ENCODE measurements around the gene TMEM132C. TPM values are rescaled to one million over a fixed set of nuclear protein-coding genes. Genes with fewer than 3 reads are reported as not detected.

Gene TMEM132C
- total and polyA plus RNA-seq, 4 donors, result 0.05 to 0.08 (median 0.05) TPM; not detected in 1

DNA sequence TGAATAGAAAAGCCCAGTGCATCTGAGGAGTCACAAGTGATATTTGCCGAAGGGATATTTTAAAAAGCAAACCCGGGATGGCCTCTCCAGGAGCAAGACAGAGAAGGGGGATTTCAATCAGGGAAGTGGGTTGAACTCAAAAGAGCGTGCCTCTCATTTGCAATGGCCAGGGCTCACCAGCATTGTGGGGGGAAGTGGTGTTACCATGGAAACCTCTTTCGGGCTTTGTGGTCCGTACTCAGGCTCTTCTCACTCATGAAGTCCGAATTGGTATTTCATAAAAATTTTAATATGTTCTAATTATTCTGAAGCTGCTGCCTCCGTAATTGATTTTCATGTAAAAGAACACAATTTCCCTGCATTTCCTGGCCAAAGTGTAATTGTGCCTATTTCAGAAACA, 476.9 kb downstream of the TMEM132C start (continued):
- TF ChIP-seq, protein P1, sequence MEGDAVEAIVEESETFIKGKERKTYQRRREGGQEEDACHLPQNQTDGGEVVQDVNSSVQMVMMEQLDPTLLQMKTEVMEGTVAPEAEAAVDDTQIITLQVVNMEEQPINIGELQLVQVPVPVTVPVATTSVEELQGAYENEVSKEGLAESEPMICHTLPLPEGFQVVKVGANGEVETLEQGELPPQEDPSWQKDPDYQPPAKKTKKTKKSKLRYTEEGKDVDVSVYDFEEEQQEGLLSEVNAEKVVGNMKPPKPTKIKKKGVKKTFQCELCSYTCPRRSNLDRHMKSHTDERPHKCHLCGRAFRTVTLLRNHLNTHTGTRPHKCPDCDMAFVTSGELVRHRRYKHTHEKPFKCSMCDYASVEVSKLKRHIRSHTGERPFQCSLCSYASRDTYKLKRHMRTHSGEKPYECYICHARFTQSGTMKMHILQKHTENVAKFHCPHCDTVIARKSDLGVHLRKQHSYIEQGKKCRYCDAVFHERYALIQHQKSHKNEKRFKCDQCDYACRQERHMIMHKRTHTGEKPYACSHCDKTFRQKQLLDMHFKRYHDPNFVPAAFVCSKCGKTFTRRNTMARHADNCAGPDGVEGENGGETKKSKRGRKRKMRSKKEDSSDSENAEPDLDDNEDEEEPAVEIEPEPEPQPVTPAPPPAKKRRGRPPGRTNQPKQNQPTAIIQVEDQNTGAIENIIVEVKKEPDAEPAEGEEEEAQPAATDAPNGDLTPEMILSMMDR (IDR thresholded peaks at IDR 0.05; ENCODE audit: low read depth, low read length, missing input control), result no peak
- no peak for TF ChIP-seq HNF4A (conservative IDR thresholded peaks at IDR 0.05)
- no peak for TF ChIP-seq SP1 (IDR thresholded peaks at IDR 0.05)
- TF ChIP-seq, protein P2, sequence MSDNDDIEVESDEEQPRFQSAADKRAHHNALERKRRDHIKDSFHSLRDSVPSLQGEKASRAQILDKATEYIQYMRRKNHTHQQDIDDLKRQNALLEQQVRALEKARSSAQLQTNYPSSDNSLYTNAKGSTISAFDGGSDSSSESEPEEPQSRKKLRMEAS (IDR thresholded peaks at IDR 0.05), result no peak
- no peak for TF ChIP-seq TAF1 (conservative IDR thresholded peaks at IDR 0.05)
- no peak for TF ChIP-seq EGR1 (IDR thresholded peaks at IDR 0.05; ENCODE audit: low read depth in 2 of 2)
- TF ChIP-seq YY1 (IDR thresholded peaks at IDR 0.05), result no peak
- no peak for TF ChIP-seq FOXA2 (IDR thresholded peaks at IDR 0.05)

DNA sequence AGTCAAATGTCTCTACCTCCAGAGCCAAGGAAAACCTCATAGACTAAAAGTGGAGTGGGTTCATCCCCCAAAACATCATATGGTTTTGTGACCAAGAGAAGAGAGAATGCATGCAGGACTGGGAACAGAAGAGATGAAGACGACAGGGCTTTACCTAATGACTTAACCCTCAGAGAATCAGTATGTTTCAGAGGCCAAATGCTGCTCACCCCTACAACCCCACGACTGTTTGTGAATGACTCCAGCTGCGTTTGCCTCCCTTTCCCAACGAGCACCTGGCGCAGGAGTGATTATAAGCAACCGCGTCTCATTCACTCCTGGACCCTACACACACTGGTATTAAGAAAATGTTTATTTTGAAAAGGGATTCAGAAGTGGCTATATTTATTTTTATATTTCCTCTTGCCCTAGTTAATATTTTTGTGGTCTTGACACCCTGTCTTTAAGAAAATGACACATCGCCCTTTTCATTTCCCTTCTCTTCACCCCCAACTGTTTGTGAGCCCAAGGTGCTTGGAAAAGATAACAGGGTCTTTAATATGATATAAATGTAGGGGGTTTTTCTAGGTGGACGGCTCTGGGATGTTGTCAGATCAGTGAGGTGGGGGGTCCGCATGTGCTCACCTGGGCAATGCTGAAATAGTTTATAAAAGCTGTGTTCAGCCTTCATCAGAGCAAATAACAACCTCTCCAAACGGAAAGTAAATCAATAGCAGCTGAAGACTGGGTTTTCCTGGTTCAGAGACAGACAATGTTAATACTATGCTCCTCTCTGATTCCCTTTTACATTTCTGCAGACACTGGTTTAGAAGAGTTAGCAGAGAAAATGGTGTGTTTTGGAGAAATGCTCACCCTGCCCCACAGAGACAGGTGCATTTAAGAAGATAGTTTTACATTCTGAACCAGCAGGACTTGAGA, 479.1 kb downstream of the TMEM132C start:
- Histone ChIP-seq H3K9ac (ENCODE audit: low read depth in 1 of 2, low read length in 2 of 2) (no peak overlapping the region), H3K9me3 (ENCODE audit: control insufficient read depth in 4 of 4, low read length in 3 of 4) (no peaks in the 10 kb centered on the region), H3K27ac (ENCODE audit: low read depth in 1 of 2, low read length in 2 of 2) (no peak overlapping the region), H3K36me3 (ENCODE audit: control insufficient read depth in 4 of 4, insufficient read depth in 3 of 4, low read depth in 1 of 4, low read length in 3 of 4) (no peaks in the 10 kb centered on the region), H3K27me3 (ENCODE audit: control insufficient read depth in 4 of 4, insufficient read depth in 4 of 4, low read length in 3 of 4) (no peaks in the 10 kb centered on the region), H3K4me1 (ENCODE audit: control insufficient read depth in 4 of 4, insufficient read depth in 4 of 4, low read length in 3 of 4) (no peaks in the 10 kb centered on the region), H3K4me3 (ENCODE audit: low read depth in 1 of 3, low read length in 3 of 3) (no peak overlapping the region)
- TF ChIP-seq RXRA (IDR thresholded peaks at IDR 0.05) (no peak), YY1 (IDR thresholded peaks at IDR 0.05) (no peak)
- TF ChIP-seq, protein P2 (IDR thresholded peaks at IDR 0.05), result no peak
- TF ChIP-seq, protein P1 (IDR thresholded peaks at IDR 0.05; ENCODE audit: low read depth, low read length, missing input control), result no peak
- DNase-seq (ENCODE audit: low spot score), result no peak
- WGBS, result 59% methylated on average over 11 of the region's 11 CpGs

DNA sequence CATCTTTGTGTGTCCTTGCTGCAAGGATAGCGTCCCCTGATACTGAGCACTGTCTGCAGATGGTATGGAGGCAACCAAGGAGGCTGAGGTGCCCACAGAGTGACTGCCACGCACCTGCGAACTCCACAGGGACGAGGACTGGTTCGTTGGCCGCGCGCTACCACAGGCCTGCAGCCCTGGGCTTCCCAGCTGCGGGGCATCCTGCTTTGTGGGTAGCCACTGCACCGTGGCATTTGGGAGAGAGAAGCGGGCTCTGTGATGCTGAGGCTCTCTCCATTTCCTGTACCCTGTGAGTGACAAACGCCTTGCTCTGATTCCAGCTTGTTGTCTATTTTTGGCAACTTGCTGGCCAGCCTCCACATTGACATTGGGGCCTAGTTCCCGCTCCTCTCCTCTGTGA, 480.5 kb downstream of the TMEM132C start:
- Histone ChIP-seq H3K9ac (ENCODE audit: low read depth in 1 of 2, low read length in 2 of 2) (no peak overlapping the region), H3K27ac (ENCODE audit: low read depth in 1 of 2, low read length in 2 of 2) (no peak overlapping the region), H3K4me3 (ENCODE audit: low read depth in 1 of 3, low read length in 3 of 3) (no peak overlapping the region), H3K4me1 (ENCODE audit: control insufficient read depth in 4 of 4, insufficient read depth in 4 of 4, low read length in 3 of 4) (no peaks in the 10 kb centered on the region), H3K27me3 (ENCODE audit: control insufficient read depth in 4 of 4, insufficient read depth in 4 of 4, low read length in 3 of 4) (no peaks in the 10 kb centered on the region), H3K36me3 (ENCODE audit: control insufficient read depth in 4 of 4, insufficient read depth in 3 of 4, low read depth in 1 of 4, low read length in 3 of 4) (no peaks in the 10 kb centered on the region), H3K9me3 (ENCODE audit: control insufficient read depth in 4 of 4, low read length in 3 of 4) (no peaks in the 10 kb centered on the region)
- no peak for TF ChIP-seq TAF1 (conservative IDR thresholded peaks at IDR 0.05)
- TF ChIP-seq, protein P3, sequence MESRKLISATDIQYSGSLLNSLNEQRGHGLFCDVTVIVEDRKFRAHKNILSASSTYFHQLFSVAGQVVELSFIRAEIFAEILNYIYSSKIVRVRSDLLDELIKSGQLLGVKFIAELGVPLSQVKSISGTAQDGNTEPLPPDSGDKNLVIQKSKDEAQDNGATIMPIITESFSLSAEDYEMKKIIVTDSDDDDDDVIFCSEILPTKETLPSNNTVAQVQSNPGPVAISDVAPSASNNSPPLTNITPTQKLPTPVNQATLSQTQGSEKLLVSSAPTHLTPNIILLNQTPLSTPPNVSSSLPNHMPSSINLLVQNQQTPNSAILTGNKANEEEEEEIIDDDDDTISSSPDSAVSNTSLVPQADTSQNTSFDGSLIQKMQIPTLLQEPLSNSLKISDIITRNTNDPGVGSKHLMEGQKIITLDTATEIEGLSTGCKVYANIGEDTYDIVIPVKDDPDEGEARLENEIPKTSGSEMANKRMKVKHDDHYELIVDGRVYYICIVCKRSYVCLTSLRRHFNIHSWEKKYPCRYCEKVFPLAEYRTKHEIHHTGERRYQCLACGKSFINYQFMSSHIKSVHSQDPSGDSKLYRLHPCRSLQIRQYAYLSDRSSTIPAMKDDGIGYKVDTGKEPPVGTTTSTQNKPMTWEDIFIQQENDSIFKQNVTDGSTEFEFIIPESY (IDR thresholded peaks at IDR 0.05), result no peak
- TF ChIP-seq, protein P4, sequence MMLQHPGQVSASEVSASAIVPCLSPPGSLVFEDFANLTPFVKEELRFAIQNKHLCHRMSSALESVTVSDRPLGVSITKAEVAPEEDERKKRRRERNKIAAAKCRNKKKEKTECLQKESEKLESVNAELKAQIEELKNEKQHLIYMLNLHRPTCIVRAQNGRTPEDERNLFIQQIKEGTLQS (IDR thresholded peaks at IDR 0.05), result no peak
- TF ChIP-seq, protein P2 (IDR thresholded peaks at IDR 0.05), result no peak
- TF ChIP-seq, protein P1 (IDR thresholded peaks at IDR 0.05; ENCODE audit: low read depth, low read length, missing input control), result no peak
- TF ChIP-seq RAD21 (IDR thresholded peaks at IDR 0.05), result no peak
- TF ChIP-seq RXRA (IDR thresholded peaks at IDR 0.05), result no peak
- 74% methylated on average over 13 of the region's 13 CpGs for WGBS
- no peak for DNase-seq (ENCODE audit: low spot score)

Data from liver (tissue), 9 donors.